Naive thymus-derived CD8-positive, alpha-beta T cell (primary cell): ENCODE measurements around the gene TMC8. TPM values are rescaled to one million over a fixed set of nuclear protein-coding genes. Genes with fewer than 3 reads are reported as not detected.
A peak's percentile ranks its signal among the peaks of the same experiment; 100 is the strongest.
"Not testable (repeated sequence)": the region's sequence is repeated elsewhere in the genome, so short reads cannot be mapped to it uniquely, and the experiment has no call there.

Source experiments
- ATAC-seq, 2 donors: fragments of 150-1000 bp; cut with Tn5 transposase in 1 of 2; sonication (Bioruptor Pico), chemical (Tn5 transposase) in 1 of 2; 1 replicate in 1 of 2; 2 replicates in 1 of 2; pipeline ENCODE4 v1.10.0; 2021; ENCODE audit warnings: mild to moderate bottlenecking in 2 of 2, moderate library complexity in 2 of 2
- POLR2A ChIA-PET: fragments of 350-600 bp; sonication (Branson Sonifier 250); formaldehyde crosslinking; loops from one replicate; lab custom pipeline; 2021; ENCODE audit warnings: antibody characterized with exemption; lab: Charles Lee
- DNase-seq, 10 donors: peaks; one replicate each; pipeline versions ENCODE4 v3.0.0 to v3.0.0-alpha.2; 2020 to 2022
- H3K27ac Mint-ChIP-seq, 10 donors: one replicate each; pipeline ENCODE4 v1.8.0; 2020 to 2022; ENCODE audit warnings: mild to moderate bottlenecking in 10 of 10, mixed read lengths in 10 of 10, moderate library complexity in 4 of 10, inconsistent platforms in 1 of 10
- H3K27me3 Mint-ChIP-seq, 5 donors: one replicate each; pipeline ENCODE4 v1.8.0; 2021 to 2022; ENCODE audit warnings: mixed read lengths in 5 of 5
- H3K36me3 Mint-ChIP-seq, 3 donors: one replicate each; pipeline ENCODE4 v1.8.0; 2020 to 2022; ENCODE audit warnings: mixed read lengths in 3 of 3, mild to moderate bottlenecking in 2 of 3, inconsistent platforms in 1 of 3
- H3K4me1 Mint-ChIP-seq, 4 donors: one replicate each; pipeline ENCODE4 v1.8.0; 2021 to 2022; ENCODE audit warnings: mixed read lengths in 4 of 4
- H3K4me3 Mint-ChIP-seq, 10 donors: one replicate each; pipeline ENCODE4 v1.8.0; 2020 to 2022; ENCODE audit warnings: mild to moderate bottlenecking in 10 of 10, mixed read lengths in 10 of 10, moderate library complexity in 6 of 10, inconsistent platforms in 1 of 10
- H3K9me3 Mint-ChIP-seq, 9 donors: one replicate each; pipeline ENCODE4 v1.8.0; 2020 to 2022; ENCODE audit warnings: mixed read lengths in 9 of 9, mild to moderate bottlenecking in 3 of 9, inconsistent platforms in 1 of 9, moderate library complexity in 1 of 9
- polyA plus RNA-seq, 3 donors: library from polyadenylated mRNA; unstranded; fragments of 300-500 nt; fragmentation: Illumina TruSeq; gene quantifications; one replicate each; pipeline ENCODE4 v1.2.3, GENCODE V29; 2021
- total RNA-seq, 8 experiments: library from RNA in 2 of 8; stranded (reverse) in 2 of 8; gene quantifications; one replicate each; pipeline ENCODE4 v1.2.3 and lab custom pipeline; 2021 to 2026

Gene TMC8
- 100 to 1,000 TPM; 367 to 370 TPM for total RNA-seq
- polyA plus RNA-seq = 100 to 1,000 TPM in 1 of 3 donors, 10 to 100 TPM in 2; 62.5 to 141 (median 72.9) TPM
- 67.3 to 985 (median 236) reads per million in 6 experiments for total RNA-seq (lab: John Stamatoyannopoulos, UW)

GRCh38 chr17:78130437-78131101, at the start of gene TMC8:
Gene TMC8, plus strand, starts transcription at chr17:78130771. Its CDS starts 818 bp downstream, at chr17:78131589.
- peak; percentile 52 to 95 (median 88) for DNase-seq
- Mint-ChIP-seq H3K36me3 (peaks cover 9 to 45% (median 27%) of the 10 kb centered on the region in 3 donors), H3K4me1 (peaks cover 35 to 67% (median 59%) of the 10 kb centered on the region in 4 donors), H3K27ac (peak within 1 kb of the TSS; percentile 89 to 100 (median 97)), H3K4me3 (peak within 1 kb of the TSS; percentile 96 to 100 (median 98)), H3K9me3 (peaks cover 0 to 2% (median 0%) of the 10 kb centered on the region in 9 donors), H3K27me3 (no peaks in the 10 kb centered on the region)
- ATAC-seq = peak; percentile 51 to 63
- POLR2A ChIA-PET = interaction anchor here (0.6 to 30.2 kb wide), 23 partner anchors 6 to 725 kb away, joined by 3 to 1112 read pairs (median 6); partner anchors contain the start of genes C17orf99, SYNGR2, TMC6 and TMC8

GRCh38 chr17:78081551-78081950, 49.0 kb upstream of the TMC8 start:
- H3K4me1 Mint-ChIP-seq = peaks cover 0 to 2% (median under 1%) of the 10 kb centered on the region in 4 donors
- no peak overlapping the region for H3K27ac Mint-ChIP-seq
- ATAC-seq (no peak), DNase-seq (no peak)
- no peak overlapping the region for H3K4me3 Mint-ChIP-seq
- no peaks in the 10 kb centered on the region for H3K9me3 Mint-ChIP-seq
- POLR2A ChIA-PET = no interaction called here
- no peaks in the 10 kb centered on the region for H3K27me3 Mint-ChIP-seq
- H3K36me3 Mint-ChIP-seq = peaks cover 0 to 98% (median 17%) of the 10 kb centered on the region in 3 donors

GRCh38 chr17:78082355-78082872, 48.2 kb upstream of the TMC8 start:
- DNase-seq, ATAC-seq, H3K9me3 Mint-ChIP-seq, H3K4me3 Mint-ChIP-seq, H3K4me1 Mint-ChIP-seq, H3K27me3 Mint-ChIP-seq: not testable (repeated sequence)
- POLR2A ChIA-PET = interaction anchor here (0.6 kb wide), 2 partner anchors 106 to 1004 kb away, joined by 4 to 5 read pairs; no protein-coding TSS in a partner anchor
- H3K27ac Mint-ChIP-seq = peak overlapping the region in 1 of 10 donors; percentile 80
- H3K36me3 Mint-ChIP-seq = peaks cover 0 to 98% (median 18%) of the 10 kb centered on the region in 3 donors

- POLR2A ChIA-PET = interaction anchor here (0.6 kb wide), 1 partner anchor 1004 kb away, joined by 5 read pairs; no protein-coding TSS in a partner anchor
- H3K9me3 Mint-ChIP-seq = no peaks in the 10 kb centered on the region
- H3K27me3 Mint-ChIP-seq = no peaks in the 10 kb centered on the region
- H3K27ac Mint-ChIP-seq = no peak overlapping the region
- peaks cover 0 to 97% (median 22%) of the 10 kb centered on the region in 3 donors for H3K36me3 Mint-ChIP-seq
- H3K4me1 Mint-ChIP-seq = peaks cover 0 to 2% (median 0%) of the 10 kb centered on the region in 4 donors
- DNase-seq = no peak
- no peak overlapping the region for H3K4me3 Mint-ChIP-seq
- no peak for ATAC-seq
These were observed 47.6 kb upstream of the TMC8 start for GRCh38 chr17:78082988-78083387.

GRCh38 chr17:78086740-78087139, 43.8 kb upstream of the TMC8 start:
- DNase-seq (no peak), ATAC-seq (no peak)
- Mint-ChIP-seq H3K4me1 (peaks cover 0 to 3% (median 2%) of the 10 kb centered on the region in 4 donors), H3K27ac (peak overlapping the region in 4 of 10 donors; percentile 53 to 67 (median 60)), H3K27me3 (no peaks in the 10 kb centered on the region), H3K4me3 (no peak overlapping the region), H3K36me3 (peaks cover 0 to 95% (median 24%) of the 10 kb centered on the region in 3 donors), H3K9me3 (no peaks in the 10 kb centered on the region)
- POLR2A ChIA-PET = no interaction called here

GRCh38 chr17:78088529-78088928, 42.0 kb upstream of the TMC8 start:
- Mint-ChIP-seq H3K27me3 (no peaks in the 10 kb centered on the region), H3K36me3 (peaks cover 0 to 95% (median 24%) of the 10 kb centered on the region in 3 donors), H3K4me3 (no peak overlapping the region), H3K4me1 (peaks cover 0 to 3% (median 2%) of the 10 kb centered on the region in 4 donors), H3K27ac (peak overlapping the region in 4 of 10 donors; percentile 32 to 71 (median 52)), H3K9me3 (no peaks in the 10 kb centered on the region)
- ATAC-seq (no peak), DNase-seq (no peak)
- POLR2A ChIA-PET = interaction anchor here (0.6 kb wide), 1 partner anchor 60 kb away, joined by 10 read pairs; no protein-coding TSS in a partner anchor

- ATAC-seq (no peak), DNase-seq (no peak)
- H3K27me3 Mint-ChIP-seq = no peaks in the 10 kb centered on the region
- peaks cover 0 to 3% (median 2%) of the 10 kb centered on the region in 4 donors for H3K4me1 Mint-ChIP-seq
- H3K36me3 Mint-ChIP-seq = peaks cover 0 to 96% (median 21%) of the 10 kb centered on the region in 3 donors
- no peak overlapping the region for H3K4me3 Mint-ChIP-seq
- POLR2A ChIA-PET = interaction anchor here (0.6 kb wide), 1 partner anchor 225 kb away, joined by 3 read pairs; no protein-coding TSS in a partner anchor
- peak overlapping the region in 7 of 10 donors; percentile 27 to 81 (median 44) for H3K27ac Mint-ChIP-seq
- no peaks in the 10 kb centered on the region for H3K9me3 Mint-ChIP-seq
These were observed 40.8 kb upstream of the TMC8 start for GRCh38 chr17:78089576-78090281.

GRCh38 chr17:78092794-78093324, 37.7 kb upstream of the TMC8 start:
- Mint-ChIP-seq H3K4me1 (peaks cover 0 to 3% (median 2%) of the 10 kb centered on the region in 4 donors), H3K9me3 (no peaks in the 10 kb centered on the region), H3K36me3 (peaks cover 0 to 94% (median 21%) of the 10 kb centered on the region in 3 donors), H3K4me3 (no peak overlapping the region), H3K27ac (no peak overlapping the region), H3K27me3 (no peaks in the 10 kb centered on the region)
- ATAC-seq = no peak
- POLR2A ChIA-PET = interaction anchor here (1.1 kb wide), 1 partner anchor 44 kb away, joined by 3 read pairs; no protein-coding TSS in a partner anchor
- no peak for DNase-seq

GRCh38 chr17:78095035-78095434, 35.5 kb upstream of the TMC8 start:
- no peak for ATAC-seq
- H3K36me3 Mint-ChIP-seq = peaks cover 0 to 95% (median 26%) of the 10 kb centered on the region in 3 donors
- no peaks in the 10 kb centered on the region for H3K27me3 Mint-ChIP-seq
- no peaks in the 10 kb centered on the region for H3K4me1 Mint-ChIP-seq
- no peak overlapping the region for H3K4me3 Mint-ChIP-seq
- H3K9me3 Mint-ChIP-seq = no peaks in the 10 kb centered on the region
- peak overlapping the region in 2 of 10 donors; percentile 48 to 66 for H3K27ac Mint-ChIP-seq
- POLR2A ChIA-PET = no interaction called here
- DNase-seq = no peak

- no peaks in the 10 kb centered on the region for H3K9me3 Mint-ChIP-seq
- H3K4me1 Mint-ChIP-seq = no peaks in the 10 kb centered on the region
- no peak for DNase-seq
- no peak overlapping the region for H3K4me3 Mint-ChIP-seq
- no peak for ATAC-seq
- H3K36me3 Mint-ChIP-seq = peaks cover 0 to 93% (median 26%) of the 10 kb centered on the region in 3 donors
- peak overlapping the region in 2 of 10 donors; percentile 11 to 63 for H3K27ac Mint-ChIP-seq
- H3K27me3 Mint-ChIP-seq = no peaks in the 10 kb centered on the region
- POLR2A ChIA-PET = interaction anchor here (0.8 to 1.1 kb wide), 2 partner anchors 15 to 38 kb away, joined by 3 read pairs; no protein-coding TSS in a partner anchor
These were observed 34.5 kb upstream of the TMC8 start for GRCh38 chr17:78096093-78096492.

- H3K4me3 Mint-ChIP-seq = no peak overlapping the region
- DNase-seq = no peak
- H3K27me3 Mint-ChIP-seq = no peaks in the 10 kb centered on the region
- no peaks in the 10 kb centered on the region for H3K9me3 Mint-ChIP-seq
- peaks cover 0 to 2% (median 0%) of the 10 kb centered on the region in 4 donors for H3K4me1 Mint-ChIP-seq
- peaks cover 0 to 86% (median 25%) of the 10 kb centered on the region in 3 donors for H3K36me3 Mint-ChIP-seq
- ATAC-seq = no peak
- peak overlapping the region in 5 of 10 donors; percentile 40 to 75 (median 56) for H3K27ac Mint-ChIP-seq
- POLR2A ChIA-PET = interaction anchor here (15.9 kb wide), 1 partner anchor 34 kb away, joined by 615 read pairs; the partner anchor contains the start of genes C17orf99, TMC6 and TMC8
These were observed 29.5 kb upstream of the TMC8 start for GRCh38 chr17:78101112-78101511.
